HEK293 (cell line): ENCODE data around the gene ADAMTS14.

Experiments used
- CTCF ChIA-PET: fragments of 350-600 bp; formaldehyde crosslinking; extraction: SDS; loops from one replicate; lab custom pipeline; 2021; ENCODE audit warnings: antibody characterized with exemption; lab: Yijun Ruan, JAX
- POLR2A ChIA-PET: fragments of 300-600 bp; formaldehyde crosslinking; extraction: SDS; loops from one replicate; lab custom pipeline; 2020; ENCODE audit warnings: antibody characterized with exemption, inconsistent platforms; lab: Yijun Ruan, JAX
- H3K27ac ChIP-seq: fragments of 200-500 bp; sonication (Bioruptor generic); 2 replicates; pipeline ENCODE4 v1.5.1; 2014; ENCODE audit warnings: low read depth, low read length, control low read depth, inconsistent platforms; ENCODE audit errors: extremely low read depth
- H3K36me3 ChIP-seq, 2 experiments: fragments of 200-500 bp in 1 of 2; sonication (Bioruptor generic) in 1 of 2; 1 replicate in 1 of 2; 2 replicates in 1 of 2; pipeline ENCODE4 v1.5.1; 2014 to 2017; ENCODE audit warnings: inconsistent platforms in 2 of 2, low read length in 2 of 2; ENCODE audit not compliant: control insufficient read depth in 2 of 2, insufficient read depth in 1 of 2
- H3K4me1 ChIP-seq: fragments of 200-500 bp; sonication (Bioruptor generic); 2 replicates; pipeline ENCODE4 v1.5.1; 2014; ENCODE audit warnings: mild to moderate bottlenecking, low read length, inconsistent platforms; ENCODE audit not compliant: control insufficient read depth, insufficient read depth
- H3K4me3 ChIP-seq: 2 replicates; pipeline ENCODE4 v1.5.1; 2011; ENCODE audit warnings: low read depth, mild to moderate bottlenecking, control low read depth, low read length, moderate library complexity
- H3K9me3 ChIP-seq: fragments of 200-500 bp; sonication (Bioruptor generic); 2 replicates; pipeline ENCODE4 v1.5.1; 2014; ENCODE audit warnings: low read depth, low read length, inconsistent platforms; ENCODE audit not compliant: control insufficient read depth, insufficient read depth
- BCL6B ChIP-seq: fragments of 450-650 bp; formaldehyde crosslinking; IDR thresholded peaks from 2 replicates; pipeline ENCODE4 v1.5.1; 2017; ENCODE audit warnings: missing biosample characterization, missing genetic modification characterization
- CTCF ChIP-seq: fragments of 450-650 bp; formaldehyde crosslinking; IDR thresholded peaks from 2 replicates; pipeline ENCODE4 v1.5.1; 2016; ENCODE audit warnings: missing biosample characterization, missing genetic modification characterization
- HIC1 ChIP-seq: fragments of 450-650 bp; formaldehyde crosslinking; IDR thresholded peaks from 2 replicates; pipeline ENCODE4 v1.5.1; 2016; ENCODE audit warnings: missing biosample characterization, missing genetic modification characterization
- INSM2 ChIP-seq: fragments of 450-650 bp; formaldehyde crosslinking; IDR thresholded peaks from 2 replicates; pipeline ENCODE4 v1.5.1; 2016; ENCODE audit warnings: missing biosample characterization, missing genetic modification characterization
- SCRT1 ChIP-seq: fragments of 450-650 bp; formaldehyde crosslinking; IDR thresholded peaks from 2 replicates; pipeline ENCODE4 v1.5.1; 2016; ENCODE audit warnings: missing biosample characterization, missing genetic modification characterization, borderline replicate concordance
- SP3 ChIP-seq: fragments of 450-650 bp; formaldehyde crosslinking; IDR thresholded peaks from 2 replicates; pipeline ENCODE4 v1.5.1; 2016; ENCODE audit warnings: missing biosample characterization, missing genetic modification characterization
- ZIC2 ChIP-seq: fragments of 450-650 bp; formaldehyde crosslinking; IDR thresholded peaks from 2 replicates; pipeline ENCODE4 v1.5.1; 2016; ENCODE audit warnings: missing biosample characterization, missing genetic modification characterization
- ZNF140 ChIP-seq: fragments of 450-650 bp; formaldehyde crosslinking; IDR thresholded peaks from 2 replicates; pipeline ENCODE4 v1.5.1; 2016; ENCODE audit warnings: missing biosample characterization, missing genetic modification characterization
- ZNF324 ChIP-seq: fragments of 450-650 bp; formaldehyde crosslinking; IDR thresholded peaks from 2 replicates; pipeline ENCODE4 v1.5.1; 2016; ENCODE audit warnings: missing biosample characterization, missing genetic modification characterization
- ZNF366 ChIP-seq: fragments of 450-650 bp; formaldehyde crosslinking; conservative IDR thresholded peaks from 2 replicates; pipeline ENCODE4 v1.5.1; 2016; ENCODE audit warnings: missing biosample characterization, missing genetic modification characterization
- ZNF501 ChIP-seq: fragments of 450-650 bp; formaldehyde crosslinking; IDR thresholded peaks from 2 replicates; pipeline ENCODE4 v1.5.1; 2016; ENCODE audit warnings: missing biosample characterization, missing genetic modification characterization
- ZNF518A ChIP-seq: fragments of 450-650 bp; formaldehyde crosslinking; conservative IDR thresholded peaks from 2 replicates; pipeline ENCODE4 v1.5.1; 2016; ENCODE audit warnings: low read depth, missing biosample characterization, missing genetic modification characterization
- ZNF610 ChIP-seq: fragments of 450-650 bp; formaldehyde crosslinking; IDR thresholded peaks from 2 replicates; pipeline ENCODE4 v1.5.1; 2016; ENCODE audit warnings: missing biosample characterization, missing genetic modification characterization, borderline replicate concordance
- ZNF654 ChIP-seq: fragments of 450-650 bp; formaldehyde crosslinking; IDR thresholded peaks from 2 replicates; pipeline ENCODE4 v1.5.1; 2016; ENCODE audit warnings: low read depth, missing biosample characterization, missing genetic modification characterization
- ZNF664 ChIP-seq: fragments of 450-650 bp; formaldehyde crosslinking; IDR thresholded peaks from 2 replicates; pipeline ENCODE4 v1.5.1; 2016; ENCODE audit warnings: missing biosample characterization, missing genetic modification characterization

ADAMTS14 gene

GRCh38 chr10:70758757-70759514 lies 86.6 kb downstream of the ADAMTS14 start:
- POLR2A ChIA-PET = no interaction called here
- H3K36me3 ChIP-seq = no peaks in the 10 kb centered on the region

More at GRCh38 chr10:70758757-70759514, 86.6 kb downstream of the ADAMTS14 start:
- TF ChIP-seq INSM2 (tag by site-specific recombination) (no peak), BCL6B (tag by site-specific recombination) (no peak), SP3 (tag by site-specific recombination) (no peak), HIC1 (no peak), ZNF518A (no peak), ZNF140 (0 out of 2 replicates have a peak, but pooled peaks have one; percentile 15), ZNF664 (tag by site-specific recombination) (peak; percentile 95), SCRT1 (tag by site-specific recombination) (peak; percentile 81), ZNF654 (tag by site-specific recombination) (peak; percentile 89), ZNF610 (tag by site-specific recombination) (no peak), ZIC2 (tag by site-specific recombination) (no peak), CTCF (tag by site-specific recombination) (peak; percentile 63; the same call in 1 of the 2 replicates), ZNF501 (tag by site-specific recombination) (no peak), ZNF324 (tag by site-specific recombination) (no peak), ZNF366 (tag by site-specific recombination) (peak; percentile 69)
- Histone ChIP-seq H3K27ac (no peak overlapping the region), H3K9me3 (no peaks in the 10 kb centered on the region), H3K4me1 (no peaks in the 10 kb centered on the region), H3K4me3 (no peak overlapping the region)
- CTCF ChIA-PET = interaction anchor here (0.6 to 2.5 kb wide), 41 partner anchors 9 to 865 kb away, joined by 3 to 17 read pairs (median 4); no protein-coding TSS in a partner anchor
